AG04450 (cell line): ENCODE data around the gene C17orf75. TPM values are rescaled to one million over a fixed set of nuclear protein-coding genes. Genes with fewer than 3 reads are reported as not detected.

Source experiments
- CTCF ChIA-PET: fragments of 300-600, 350-600 bp; formaldehyde crosslinking; extraction: SDS; loops from one replicate; lab custom pipeline; 2022; ENCODE audit warnings: antibody characterized with exemption, inconsistent platforms; lab: Charles Lee
- POLR2A ChIA-PET: fragments of 350-600 bp; formaldehyde crosslinking; extraction: SDS; loops from one replicate; lab custom pipeline; 2021; ENCODE audit warnings: antibody characterized with exemption, inconsistent platforms; lab: Yijun Ruan, JAX
- DNase-seq: peaks from one replicate; pipeline ENCODE4 v3.0.0-alpha.2; 2011; ENCODE audit warnings: low read depth, low spot score
- H3K27ac ChIP-seq: one replicate; pipeline ENCODE4 v1.5.1; 2012; ENCODE audit warnings: low read depth, low read length, control low read depth
- H3K27me3 ChIP-seq: one replicate; pipeline ENCODE4 v1.6.0; 2012; ENCODE audit warnings: low read length; ENCODE audit not compliant: control insufficient read depth, insufficient read depth
- H3K4me3 ChIP-seq: 2 replicates; pipeline ENCODE4 v1.5.1; 2011; ENCODE audit warnings: mild to moderate bottlenecking, low read depth, low read length, control low read depth
- H3K9me3 ChIP-seq: 2 replicates; pipeline ENCODE4 v1.5.1; 2012; ENCODE audit warnings: low read length; ENCODE audit not compliant: control insufficient read depth, insufficient read depth
- CTCF ChIP-seq: IDR thresholded peaks from 2 replicates; pipeline ENCODE4 v1.5.1; 2011; ENCODE audit warnings: low read depth, low read length, control low read depth, inconsistent platforms
- polyA plus RNA-seq: library from polyadenylated mRNA; depleted of rRNA; stranded (reverse); fragments of >200 nt; gene quantifications from 2 replicates; pipeline ENCODE4 v1.2.3, GENCODE V29; 2011

The C17orf75 gene
- polyA plus RNA-seq, 1 experiment: 19.1 TPM

GRCh38 chr17:32345951-32346600 lies 4.1 kb upstream of the C17orf75 start:
- ChIA-PET CTCF (no interaction called here), POLR2A (no interaction called here)

DNA sequence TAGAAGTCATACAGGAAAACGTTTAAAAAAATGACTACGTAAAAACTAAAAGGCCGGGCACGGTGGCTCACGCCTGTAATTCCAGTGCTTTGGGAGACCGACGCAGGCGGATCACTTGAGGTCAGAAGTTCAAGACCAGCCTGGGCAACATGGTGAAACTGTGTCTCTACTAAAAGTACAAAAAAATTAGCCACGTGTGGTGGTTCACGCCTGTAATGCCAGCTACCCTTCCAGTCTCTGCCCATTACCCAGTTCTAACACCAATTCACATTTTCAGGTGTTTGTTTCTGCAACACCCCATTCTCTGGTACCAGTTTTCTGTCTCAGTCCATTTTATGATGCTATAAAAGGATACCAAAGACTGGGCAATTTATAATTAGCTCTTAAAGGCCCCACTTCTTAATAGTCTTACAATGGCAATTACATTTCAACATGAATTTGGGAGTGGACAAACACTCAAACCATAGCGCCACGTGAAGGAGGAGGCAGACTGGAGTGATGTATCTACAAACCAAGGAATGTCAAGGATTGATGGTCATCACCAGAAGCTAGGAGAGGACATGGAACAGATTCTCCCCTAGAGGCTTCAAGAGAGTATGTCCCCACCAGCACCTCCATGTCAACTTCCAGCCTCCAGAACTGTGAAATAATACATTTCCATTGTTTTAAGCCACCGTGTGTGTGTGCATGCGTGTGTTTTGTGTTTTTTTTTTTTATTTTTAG lies 791 bp upstream of the C17orf75 start:
- CTCF ChIA-PET: no interaction called here

More at GRCh38 chr17:32345951-32346600, 4.1 kb upstream of the C17orf75 start:
- Histone ChIP-seq H3K9me3 (peaks cover 4% of the 10 kb centered on the region; the same call in 1 of the 2 replicates), H3K27ac (no peak overlapping the region), H3K27me3 (no peaks in the 10 kb centered on the region), H3K4me3 (no peak overlapping the region)
- TF ChIP-seq CTCF: no peak
- no peak for DNase-seq

DNA sequence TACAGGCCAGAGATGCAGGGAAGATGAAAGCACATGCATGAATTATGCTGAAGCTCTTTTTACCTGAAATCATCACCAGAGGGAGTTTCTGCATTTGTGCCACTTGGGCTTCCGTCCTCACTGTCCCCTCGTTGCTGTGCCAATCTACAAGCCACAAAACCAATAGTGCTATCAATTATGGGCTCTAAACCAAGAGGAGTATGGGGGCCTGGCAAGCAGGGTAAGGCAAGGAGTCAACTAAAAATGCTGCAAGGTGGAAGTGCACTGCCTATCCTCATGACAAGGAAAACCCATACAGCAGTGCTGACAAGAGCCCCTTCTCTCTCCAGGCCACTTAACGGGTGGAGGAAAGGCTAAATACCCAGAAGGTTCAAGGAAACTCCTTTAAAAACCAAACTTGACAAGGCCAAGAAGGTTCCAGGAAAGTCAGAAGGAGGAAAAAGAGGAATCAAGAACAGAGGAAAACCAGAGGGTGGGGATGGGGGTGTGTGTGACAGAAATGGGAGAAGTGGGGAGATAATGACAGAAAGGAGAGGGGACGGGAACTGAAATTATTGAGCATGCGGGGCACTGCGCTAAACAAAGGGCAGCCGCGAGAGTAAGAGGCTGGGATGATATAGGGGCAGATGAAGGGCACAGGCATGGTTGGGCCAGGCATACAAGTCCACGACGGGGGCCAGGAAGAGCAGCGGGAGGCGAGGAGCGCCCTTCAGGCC lies 674 bp downstream of the C17orf75 start:
- peak; percentile 33 for TF ChIP-seq CTCF
- H3K4me3 ChIP-seq: peak overlapping the region; percentile 72
- peak overlapping the region; percentile 57 for H3K27ac ChIP-seq
- CTCF ChIA-PET: interaction anchor here (0.6 to 0.7 kb wide), 2 partner anchors 22 to 135 kb away, joined by 3 to 6 read pairs; no protein-coding TSS in a partner anchor
- POLR2A ChIA-PET: interaction anchor here (1.0 kb wide), 1 partner anchor 10 kb away, joined by 6 read pairs; no protein-coding TSS in a partner anchor
- no peak for DNase-seq
- H3K9me3 ChIP-seq: no peaks in the 10 kb centered on the region; the same call in 1 of the 2 replicates
- no peaks in the 10 kb centered on the region for H3K27me3 ChIP-seq

More for the DNA sequence above, 791 bp upstream of the C17orf75 start:
- Histone ChIP-seq H3K27ac (no peak overlapping the region), H3K27me3 (no peaks in the 10 kb centered on the region), H3K9me3 (no peaks in the 10 kb centered on the region), H3K4me3 (no peak overlapping the region)
- POLR2A ChIA-PET: interaction anchor here (0.6 kb wide), 1 partner anchor 49 kb away, joined by 4 read pairs; no protein-coding TSS in a partner anchor
- DNase-seq: no peak
- peak; percentile 2; the same call in 1 of the 2 replicates for TF ChIP-seq CTCF

DNA sequence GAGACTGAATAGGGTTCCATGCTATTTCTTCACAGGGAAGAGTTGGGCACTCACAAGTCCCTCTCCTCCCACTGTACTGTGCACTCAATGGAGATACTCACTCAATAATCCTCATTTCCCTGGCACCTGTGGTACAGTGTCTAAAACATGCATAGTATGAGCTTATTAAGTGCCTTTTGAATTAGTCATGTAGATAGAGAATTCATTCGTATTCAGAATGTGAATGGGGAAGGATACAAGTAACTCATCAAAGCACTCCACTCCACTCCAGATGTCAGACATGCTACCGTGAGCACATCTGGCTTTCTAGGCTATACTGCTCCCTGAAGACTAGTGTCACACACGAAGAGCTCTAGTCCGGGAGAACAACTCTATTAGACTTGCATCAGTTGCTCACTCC lies 6.3 kb downstream of the C17orf75 start:
- ChIA-PET CTCF (interaction anchor here (0.6 kb wide), 1 partner anchor 81 kb away, joined by 3 read pairs; no protein-coding TSS in a partner anchor), POLR2A (interaction anchor here (1.0 kb wide), 2 partner anchors 15 to 69 kb away, joined by 3 to 10 read pairs; no protein-coding TSS in a partner anchor)
- H3K27me3 ChIP-seq: no peaks in the 10 kb centered on the region
- H3K9me3 ChIP-seq: no peaks in the 10 kb centered on the region; the same call in 1 of the 2 replicates
- TF ChIP-seq CTCF: no peak
- H3K27ac ChIP-seq: no peak overlapping the region
- DNase-seq: peak; percentile 61
- no peak overlapping the region for H3K4me3 ChIP-seq
